Pericardium fibroblast (primary cell): ENCODE measurements around the gene STXBP4. TPM values are rescaled to one million over a fixed set of nuclear protein-coding genes. Genes with fewer than 3 reads are reported as not detected.

Experiments
- total RNA-seq: library from RNA; depleted of rRNA; stranded (reverse); fragments of >200 nt; gene quantifications from 2 replicates; pipeline ENCODE4 v1.2.3, GENCODE V29; 2015

Gene STXBP4, protein sequence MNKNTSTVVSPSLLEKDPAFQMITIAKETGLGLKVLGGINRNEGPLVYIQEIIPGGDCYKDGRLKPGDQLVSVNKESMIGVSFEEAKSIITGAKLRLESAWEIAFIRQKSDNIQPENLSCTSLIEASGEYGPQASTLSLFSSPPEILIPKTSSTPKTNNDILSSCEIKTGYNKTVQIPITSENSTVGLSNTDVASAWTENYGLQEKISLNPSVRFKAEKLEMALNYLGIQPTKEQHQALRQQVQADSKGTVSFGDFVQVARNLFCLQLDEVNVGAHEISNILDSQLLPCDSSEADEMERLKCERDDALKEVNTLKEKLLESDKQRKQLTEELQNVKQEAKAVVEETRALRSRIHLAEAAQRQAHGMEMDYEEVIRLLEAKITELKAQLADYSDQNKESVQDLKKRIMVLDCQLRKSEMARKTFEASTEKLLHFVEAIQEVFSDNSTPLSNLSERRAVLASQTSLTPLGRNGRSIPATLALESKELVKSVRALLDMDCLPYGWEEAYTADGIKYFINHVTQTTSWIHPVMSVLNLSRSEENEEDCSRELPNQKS
- total RNA-seq, result 7.0 and 18.6 TPM in 2 replicates

DNA sequence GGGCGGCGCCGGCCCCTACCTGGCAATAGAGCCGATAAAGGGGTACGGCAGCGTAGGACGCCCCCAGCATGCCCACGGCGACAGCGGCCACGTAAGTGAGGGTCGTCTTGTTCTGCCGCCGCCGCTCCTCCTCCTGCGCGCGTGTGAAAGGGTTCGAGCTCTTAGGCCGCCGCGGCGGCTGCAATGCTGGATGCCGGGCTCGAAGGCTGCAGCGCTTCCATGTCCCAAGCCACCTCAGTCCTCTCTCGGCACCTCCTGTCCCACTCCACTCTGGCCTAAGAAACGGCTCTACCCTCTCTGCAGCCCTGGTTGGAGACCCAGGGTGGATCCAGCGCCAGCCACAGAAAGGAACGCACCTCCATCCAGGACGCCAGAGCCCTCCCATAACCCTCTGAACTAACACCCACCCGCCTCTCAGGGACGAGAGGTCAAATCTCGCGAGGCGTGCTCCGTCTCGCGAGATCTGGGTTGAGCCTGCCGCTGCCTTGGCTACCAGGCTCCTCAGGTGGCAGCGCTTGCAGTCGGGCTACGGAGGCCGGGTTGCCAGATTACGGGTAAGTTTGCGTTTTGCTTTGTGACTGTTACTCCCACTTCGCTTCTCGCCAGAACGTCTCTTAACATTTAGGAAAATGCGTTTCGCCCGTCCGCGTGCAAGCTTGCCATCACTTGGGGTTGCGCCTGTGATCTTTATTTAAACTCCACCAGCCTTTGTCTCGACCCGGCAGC, at the start of gene STXBP4, which contains the start of gene COX11:
Gene STXBP4 (plus strand): TSS at position 504 of the 726 bp plus-strand sequence. CDS start 17,455 bp downstream, outside the sequence.
Gene COX11 (minus strand): TSS at position 393 of the 726 bp plus-strand sequence. CDS start 8 bp downstream, at position 385.

Other genes starting within 250 kb of the STXBP4 start
- gene TOM1L1, start 67.9 kb upstream of the STXBP4 start, total RNA-seq, result 8.2 and 25.1 TPM in 2 replicates
- 18.1 and 26.5 TPM in 2 replicates for gene COX11, start 111 bp upstream of the STXBP4 start, total RNA-seq